SK-N-SH treated with all-trans-retinoic acid at 6 μM for 48 hours (cell line): ENCODE data around the gene MPZL2.

Source experiments
- ATAC-seq: fragments of 200-7000 bp; cut with Tn5 transposase; 3 replicates; pipeline ENCODE4 v1.9.1; 2020; ENCODE audit warnings: mild to moderate bottlenecking, moderate library complexity
- ARNTL ChIP-seq: fragments of 450-650 bp; formaldehyde crosslinking; IDR thresholded peaks from 2 replicates; pipeline ENCODE4 v1.5.0; 2020; ENCODE audit warnings: low read depth, mild to moderate bottlenecking, moderate library complexity, borderline replicate concordance
- CSDC2 ChIP-seq: fragments of 250-450 bp; sonication (Bioruptor Pico); IDR thresholded peaks from 2 replicates; pipeline ENCODE4 v1.5.0; 2020; ENCODE audit warnings: mild to moderate bottlenecking, moderate library complexity
- OSR1 ChIP-seq: fragments of 250-450 bp; sonication (Bioruptor Pico); IDR thresholded peaks from 2 replicates; pipeline ENCODE4 v1.8.0; 2022; ENCODE audit warnings: moderate library complexity, mild to moderate bottlenecking, inconsistent platforms
- PPARA ChIP-seq: fragments of 250-450 bp; sonication (Bioruptor Pico); IDR thresholded peaks from 2 replicates; pipeline ENCODE4 v1.5.0; 2020; ENCODE audit warnings: mild to moderate bottlenecking, borderline replicate concordance
- RARB ChIP-seq: fragments of 250-450 bp; sonication (Bioruptor Pico); IDR thresholded peaks from 2 replicates; pipeline ENCODE4 v1.8.0; 2021; ENCODE audit warnings: mild to moderate bottlenecking, moderate library complexity
- TCF4 ChIP-seq: fragments of 250-450 bp; sonication (Bioruptor Pico); IDR thresholded peaks from 2 replicates; pipeline ENCODE4 v1.8.0; 2021; ENCODE audit warnings: mild to moderate bottlenecking, moderate library complexity, borderline replicate concordance
- ZC3H10 ChIP-seq: fragments of 250-450 bp; sonication (Bioruptor Pico); IDR thresholded peaks from 2 replicates; pipeline ENCODE4 v1.5.1; 2021; ENCODE audit warnings: mild to moderate bottlenecking, moderate library complexity
- ZFP3 ChIP-seq: fragments of 250-450 bp; sonication (Bioruptor Pico); IDR thresholded peaks from 2 replicates; pipeline ENCODE4 v1.5.0; 2020; ENCODE audit warnings: mild to moderate bottlenecking, moderate library complexity
- ZFP30 ChIP-seq: fragments of 450-650 bp; formaldehyde crosslinking; IDR thresholded peaks from 2 replicates; pipeline ENCODE4 v1.5.0; 2022; ENCODE audit warnings: mild to moderate bottlenecking, moderate library complexity
- ZNF70 ChIP-seq: fragments of 450-650 bp; formaldehyde crosslinking; IDR thresholded peaks from 2 replicates; pipeline ENCODE4 v1.5.0; 2020; ENCODE audit warnings: mild to moderate bottlenecking, moderate library complexity
- ZNF8 ChIP-seq: fragments of 450-650 bp; formaldehyde crosslinking; IDR thresholded peaks from 2 replicates; pipeline ENCODE4 v1.5.0; 2020; ENCODE audit warnings: mild to moderate bottlenecking, moderate library complexity
- TF ChIP-seq, protein P1 (sequence below): fragments of 250-450 bp; sonication (Bioruptor Pico); IDR thresholded peaks from 2 replicates; pipeline ENCODE4 v1.8.0; 2021; ENCODE audit warnings: low read depth, mild to moderate bottlenecking, moderate library complexity, borderline replicate concordance
- TF ChIP-seq, protein P2 (sequence below): fragments of 250-450 bp; sonication (Bioruptor Pico); IDR thresholded peaks from 2 replicates; pipeline ENCODE4 v1.8.0; 2020; ENCODE audit warnings: mild to moderate bottlenecking, moderate library complexity, borderline replicate concordance
- TF ChIP-seq, protein P3 (sequence below): fragments of 250-450 bp; sonication (Bioruptor Pico); IDR thresholded peaks from 2 replicates; pipeline ENCODE4 v1.5.0; 2020; ENCODE audit warnings: mild to moderate bottlenecking, moderate library complexity
- TF ChIP-seq, protein P4 (sequence below): fragments of 250-450 bp; sonication (Bioruptor Pico); IDR thresholded peaks from 2 replicates; pipeline ENCODE4 v1.5.1; 2020; ENCODE audit warnings: low read depth, mild to moderate bottlenecking, moderate library complexity

Gene MPZL2

DNA sequence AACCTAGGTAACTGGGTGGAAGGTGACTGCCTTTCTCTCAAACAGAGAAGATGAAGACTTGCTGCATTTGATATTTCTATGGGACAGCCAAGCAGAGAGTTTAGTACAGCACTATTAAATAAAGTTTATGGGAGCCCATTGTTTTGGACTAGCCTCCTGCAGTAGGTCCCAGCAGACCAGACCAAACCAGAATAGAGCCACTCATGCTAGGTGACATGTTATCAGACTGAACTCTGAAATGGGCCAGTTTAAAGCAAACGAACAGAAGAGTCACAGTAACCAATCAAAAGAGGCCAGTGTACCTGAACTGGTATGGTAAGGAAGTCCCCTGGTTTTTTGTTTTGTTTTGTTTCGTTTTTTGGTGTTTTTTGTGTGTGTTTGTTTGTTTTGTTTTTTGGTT lies 7.9 kb upstream of the MPZL2 start:
- TF ChIP-seq TCF4 (no peak), ZNF8 (CRISPR knock-in tag) (no peak), ARNTL (CRISPR knock-in tag) (no peak), ZC3H10 (CRISPR knock-in tag) (no peak), PPARA (no peak), CSDC2 (CRISPR knock-in tag) (no peak), ZNF70 (CRISPR knock-in tag) (no peak), RARB (CRISPR knock-in tag) (no peak), ZFP3 (CRISPR knock-in tag) (no peak)
- TF ChIP-seq, protein P1, sequence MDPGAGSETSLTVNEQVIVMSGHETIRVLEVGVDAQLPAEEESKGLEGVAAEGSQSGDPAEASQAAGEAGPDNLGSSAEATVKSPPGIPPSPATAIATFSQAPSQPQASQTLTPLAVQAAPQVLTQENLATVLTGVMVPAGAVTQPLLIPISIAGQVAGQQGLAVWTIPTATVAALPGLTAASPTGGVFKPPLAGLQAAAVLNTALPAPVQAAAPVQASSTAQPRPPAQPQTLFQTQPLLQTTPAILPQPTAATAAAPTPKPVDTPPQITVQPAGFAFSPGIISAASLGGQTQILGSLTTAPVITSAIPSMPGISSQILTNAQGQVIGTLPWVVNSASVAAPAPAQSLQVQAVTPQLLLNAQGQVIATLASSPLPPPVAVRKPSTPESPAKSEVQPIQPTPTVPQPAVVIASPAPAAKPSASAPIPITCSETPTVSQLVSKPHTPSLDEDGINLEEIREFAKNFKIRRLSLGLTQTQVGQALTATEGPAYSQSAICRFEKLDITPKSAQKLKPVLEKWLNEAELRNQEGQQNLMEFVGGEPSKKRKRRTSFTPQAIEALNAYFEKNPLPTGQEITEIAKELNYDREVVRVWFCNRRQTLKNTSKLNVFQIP (CRISPR knock-in tag): no peak
- TF ChIP-seq, protein P2, sequence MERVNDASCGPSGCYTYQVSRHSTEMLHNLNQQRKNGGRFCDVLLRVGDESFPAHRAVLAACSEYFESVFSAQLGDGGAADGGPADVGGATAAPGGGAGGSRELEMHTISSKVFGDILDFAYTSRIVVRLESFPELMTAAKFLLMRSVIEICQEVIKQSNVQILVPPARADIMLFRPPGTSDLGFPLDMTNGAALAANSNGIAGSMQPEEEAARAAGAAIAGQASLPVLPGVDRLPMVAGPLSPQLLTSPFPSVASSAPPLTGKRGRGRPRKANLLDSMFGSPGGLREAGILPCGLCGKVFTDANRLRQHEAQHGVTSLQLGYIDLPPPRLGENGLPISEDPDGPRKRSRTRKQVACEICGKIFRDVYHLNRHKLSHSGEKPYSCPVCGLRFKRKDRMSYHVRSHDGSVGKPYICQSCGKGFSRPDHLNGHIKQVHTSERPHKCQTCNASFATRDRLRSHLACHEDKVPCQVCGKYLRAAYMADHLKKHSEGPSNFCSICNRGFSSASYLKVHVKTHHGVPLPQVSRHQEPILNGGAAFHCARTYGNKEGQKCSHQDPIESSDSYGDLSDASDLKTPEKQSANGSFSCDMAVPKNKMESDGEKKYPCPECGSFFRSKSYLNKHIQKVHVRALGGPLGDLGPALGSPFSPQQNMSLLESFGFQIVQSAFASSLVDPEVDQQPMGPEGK: no peak
- TF ChIP-seq, protein P3, sequence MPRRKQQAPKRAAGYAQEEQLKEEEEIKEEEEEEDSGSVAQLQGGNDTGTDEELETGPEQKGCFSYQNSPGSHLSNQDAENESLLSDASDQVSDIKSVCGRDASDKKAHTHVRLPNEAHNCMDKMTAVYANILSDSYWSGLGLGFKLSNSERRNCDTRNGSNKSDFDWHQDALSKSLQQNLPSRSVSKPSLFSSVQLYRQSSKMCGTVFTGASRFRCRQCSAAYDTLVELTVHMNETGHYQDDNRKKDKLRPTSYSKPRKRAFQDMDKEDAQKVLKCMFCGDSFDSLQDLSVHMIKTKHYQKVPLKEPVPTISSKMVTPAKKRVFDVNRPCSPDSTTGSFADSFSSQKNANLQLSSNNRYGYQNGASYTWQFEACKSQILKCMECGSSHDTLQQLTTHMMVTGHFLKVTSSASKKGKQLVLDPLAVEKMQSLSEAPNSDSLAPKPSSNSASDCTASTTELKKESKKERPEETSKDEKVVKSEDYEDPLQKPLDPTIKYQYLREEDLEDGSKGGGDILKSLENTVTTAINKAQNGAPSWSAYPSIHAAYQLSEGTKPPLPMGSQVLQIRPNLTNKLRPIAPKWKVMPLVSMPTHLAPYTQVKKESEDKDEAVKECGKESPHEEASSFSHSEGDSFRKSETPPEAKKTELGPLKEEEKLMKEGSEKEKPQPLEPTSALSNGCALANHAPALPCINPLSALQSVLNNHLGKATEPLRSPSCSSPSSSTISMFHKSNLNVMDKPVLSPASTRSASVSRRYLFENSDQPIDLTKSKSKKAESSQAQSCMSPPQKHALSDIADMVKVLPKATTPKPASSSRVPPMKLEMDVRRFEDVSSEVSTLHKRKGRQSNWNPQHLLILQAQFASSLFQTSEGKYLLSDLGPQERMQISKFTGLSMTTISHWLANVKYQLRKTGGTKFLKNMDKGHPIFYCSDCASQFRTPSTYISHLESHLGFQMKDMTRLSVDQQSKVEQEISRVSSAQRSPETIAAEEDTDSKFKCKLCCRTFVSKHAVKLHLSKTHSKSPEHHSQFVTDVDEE (CRISPR knock-in tag): no peak
- ATAC-seq: no peak

DNA sequence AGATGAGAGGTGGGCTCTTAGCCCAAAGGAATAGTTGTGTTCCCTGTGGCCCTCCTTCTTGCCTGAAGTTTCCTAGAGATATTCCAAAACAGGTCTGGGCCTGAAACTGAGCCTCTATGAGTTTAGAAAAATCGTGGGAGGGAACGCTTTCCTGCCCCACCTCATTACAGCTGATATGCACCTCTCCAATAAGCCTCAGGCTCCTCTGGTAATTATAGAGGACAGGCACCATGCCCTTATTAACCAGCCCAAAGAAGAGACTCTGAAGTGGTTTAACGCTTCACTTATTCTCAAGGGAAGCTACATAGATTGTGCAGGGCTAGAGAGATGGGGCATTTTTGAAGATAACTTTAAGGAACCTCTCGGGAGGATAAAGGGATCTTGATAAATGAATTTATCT lies 3.4 kb upstream of the MPZL2 start:
- TF ChIP-seq CSDC2 (CRISPR knock-in tag) (no peak), OSR1 (CRISPR knock-in tag) (no peak), RARB (CRISPR knock-in tag) (no peak), ZFP30 (CRISPR knock-in tag) (no peak), PPARA (no peak)
- TF ChIP-seq, protein P3 (CRISPR knock-in tag): no peak
- TF ChIP-seq, protein P4, sequence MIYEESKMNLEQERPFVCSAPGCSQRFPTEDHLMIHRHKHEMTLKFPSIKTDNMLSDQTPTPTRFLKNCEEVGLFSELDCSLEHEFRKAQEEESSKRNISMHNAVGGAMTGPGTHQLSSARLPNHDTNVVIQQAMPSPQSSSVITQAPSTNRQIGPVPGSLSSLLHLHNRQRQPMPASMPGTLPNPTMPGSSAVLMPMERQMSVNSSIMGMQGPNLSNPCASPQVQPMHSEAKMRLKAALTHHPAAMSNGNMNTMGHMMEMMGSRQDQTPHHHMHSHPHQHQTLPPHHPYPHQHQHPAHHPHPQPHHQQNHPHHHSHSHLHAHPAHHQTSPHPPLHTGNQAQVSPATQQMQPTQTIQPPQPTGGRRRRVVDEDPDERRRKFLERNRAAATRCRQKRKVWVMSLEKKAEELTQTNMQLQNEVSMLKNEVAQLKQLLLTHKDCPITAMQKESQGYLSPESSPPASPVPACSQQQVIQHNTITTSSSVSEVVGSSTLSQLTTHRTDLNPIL (CRISPR knock-in tag): no peak
- TF ChIP-seq, protein P2: no peak
- TF ChIP-seq, protein P1 (CRISPR knock-in tag): no peak
- no peak for ATAC-seq
